ELF-1 (cell line): Measurements from ENCODE around the gene ZBTB46.
A peak's percentile ranks its signal among the peaks of the same experiment; 100 is the strongest.
"Not testable (repeated sequence)": the region's sequence is repeated elsewhere in the genome, so short reads cannot be mapped to it uniquely, and the experiment has no call there.

ENCODE experiments used
- DNase-seq: peaks from one replicate; pipeline ENCODE4 v3.0.0-alpha.2; 2016; ENCODE audit warnings: low read depth, low spot score

ZBTB46 gene

GRCh38 chr20:63815615-63816253, 15.3 kb downstream of the ZBTB46 start:
- no peak for DNase-seq

- DNase-seq: no peak
Measured at GRCh38 chr20:63814891-63815614, 16.0 kb downstream of the ZBTB46 start.

GRCh38 chr20:63811491-63811875, 19.6 kb downstream of the ZBTB46 start:
- DNase-seq: no peak

- no peak for DNase-seq
Measured at GRCh38 chr20:63810730-63811490, 20.2 kb downstream of the ZBTB46 start.

- DNase-seq: no peak
Measured at GRCh38 chr20:63809856-63810255, 21.2 kb downstream of the ZBTB46 start.

- DNase-seq: no peak
Measured at GRCh38 chr20:63808964-63809674, 21.9 kb downstream of the ZBTB46 start.

GRCh38 chr20:63808145-63808724, 22.8 kb downstream of the ZBTB46 start:
- DNase-seq: no peak

GRCh38 chr20:63807654-63808053, 23.4 kb downstream of the ZBTB46 start:
- DNase-seq: no peak

- DNase-seq: no peak
Measured at GRCh38 chr20:63804308-63804636, 26.8 kb downstream of the ZBTB46 start.

- no peak for DNase-seq
Measured at GRCh38 chr20:63802469-63803240, 28.4 kb downstream of the ZBTB46 start.

GRCh38 chr20:63801174-63801573, 29.9 kb downstream of the ZBTB46 start:
- DNase-seq: not testable (repeated sequence)

- DNase-seq: peak; percentile 35
Measured at GRCh38 chr20:63800411-63800810, 30.7 kb downstream of the ZBTB46 start.

GRCh38 chr20:63799127-63799526, 31.9 kb downstream of the ZBTB46 start:
- not testable (repeated sequence) for DNase-seq

- DNase-seq: not testable (repeated sequence)
Measured at GRCh38 chr20:63797175-63797574, 33.9 kb downstream of the ZBTB46 start.

GRCh38 chr20:63795178-63795830, 35.8 kb downstream of the ZBTB46 start:
- DNase-seq: no peak

- no peak for DNase-seq
Measured at GRCh38 chr20:63794614-63795013, 36.5 kb downstream of the ZBTB46 start.

- DNase-seq: no peak
Measured at GRCh38 chr20:63792866-63793265, 38.2 kb downstream of the ZBTB46 start.

- DNase-seq: peak; percentile 32
Measured at GRCh38 chr20:63791497-63792156, 39.4 kb downstream of the ZBTB46 start.

GRCh38 chr20:63790572-63791168, 40.4 kb downstream of the ZBTB46 start:
- DNase-seq: no peak
